HG02981 (cell line): ENCODE data around the gene CPED1.
"Not testable (repeated sequence)": the region's sequence is repeated elsewhere in the genome, so short reads cannot be mapped to it uniquely, and the experiment has no call there.

Experiments used
- ATAC-seq: cut with Tn5 transposase; IDR thresholded peaks from one replicate; pipeline ENCODE4 v1.9.1; 2021; ENCODE audit warnings: mild to moderate bottlenecking, moderate library complexity; ENCODE audit not compliant: unreplicated experiment

Gene CPED1

DNA sequence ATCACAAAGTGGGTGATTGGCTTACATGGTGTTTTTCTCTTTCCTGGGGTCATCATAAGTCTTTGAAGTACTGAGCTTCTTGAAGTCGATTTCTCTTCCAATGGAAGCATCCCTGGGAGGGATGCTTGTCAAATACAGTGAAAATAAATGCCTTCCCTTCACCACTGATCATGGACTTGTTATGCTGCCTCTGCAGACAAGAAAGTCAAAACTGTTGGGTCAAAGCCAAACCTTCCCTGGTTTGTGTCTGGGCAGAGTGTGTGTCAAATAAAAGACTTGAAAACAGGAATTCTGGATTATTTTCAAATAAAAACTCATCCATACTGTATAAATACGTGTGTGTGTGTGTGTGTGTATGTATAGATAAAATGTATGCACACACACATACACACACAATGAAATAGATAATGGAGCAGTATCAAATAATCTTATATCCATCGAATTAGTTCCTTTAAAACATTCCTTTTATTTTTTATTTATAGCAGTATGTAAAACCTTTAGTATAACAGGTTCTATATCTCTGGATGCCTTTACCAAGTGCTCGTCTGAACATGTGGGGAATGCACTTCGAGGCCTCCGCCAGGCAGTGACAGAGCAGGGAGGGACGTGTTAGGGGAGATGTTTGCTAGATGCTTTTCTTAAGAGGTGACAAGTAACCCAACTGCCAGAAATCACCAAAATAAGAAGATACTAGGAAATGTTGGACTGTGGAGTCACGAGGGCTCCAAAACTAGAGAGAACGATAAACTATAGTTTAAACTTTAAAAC lies 313.1 kb downstream of the CPED1 start:
- ATAC-seq, result no peak

DNA sequence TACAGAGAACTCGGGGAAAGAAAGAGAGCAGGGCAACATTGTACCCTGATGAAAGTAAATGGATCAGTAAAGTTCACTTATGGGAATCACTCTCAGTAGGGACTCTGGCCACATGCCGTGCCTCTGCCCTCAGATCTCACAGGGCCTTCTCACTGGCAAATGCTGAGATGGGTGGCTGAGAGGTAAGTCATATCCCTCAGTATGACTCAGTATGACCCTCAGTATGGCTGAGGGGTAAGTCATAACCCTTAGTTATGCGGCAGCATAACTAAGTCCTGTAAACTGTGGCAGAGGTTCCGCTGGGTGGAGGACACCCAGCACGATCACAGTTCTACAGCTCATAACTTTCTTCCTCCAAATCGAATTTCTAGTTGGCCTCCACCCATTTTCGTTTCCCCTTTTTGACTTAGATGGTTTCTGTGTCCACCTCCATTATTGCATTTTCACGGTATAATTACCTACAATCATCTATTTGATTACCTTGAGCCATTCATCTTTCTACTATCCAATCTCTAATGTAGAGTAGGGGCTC lies 313.8 kb downstream of the CPED1 start:
- ATAC-seq, result peak; percentile 91

GRCh38 chr7:121303422-121304101 lies 315.1 kb downstream of the CPED1 start:
- no peak for ATAC-seq

DNA sequence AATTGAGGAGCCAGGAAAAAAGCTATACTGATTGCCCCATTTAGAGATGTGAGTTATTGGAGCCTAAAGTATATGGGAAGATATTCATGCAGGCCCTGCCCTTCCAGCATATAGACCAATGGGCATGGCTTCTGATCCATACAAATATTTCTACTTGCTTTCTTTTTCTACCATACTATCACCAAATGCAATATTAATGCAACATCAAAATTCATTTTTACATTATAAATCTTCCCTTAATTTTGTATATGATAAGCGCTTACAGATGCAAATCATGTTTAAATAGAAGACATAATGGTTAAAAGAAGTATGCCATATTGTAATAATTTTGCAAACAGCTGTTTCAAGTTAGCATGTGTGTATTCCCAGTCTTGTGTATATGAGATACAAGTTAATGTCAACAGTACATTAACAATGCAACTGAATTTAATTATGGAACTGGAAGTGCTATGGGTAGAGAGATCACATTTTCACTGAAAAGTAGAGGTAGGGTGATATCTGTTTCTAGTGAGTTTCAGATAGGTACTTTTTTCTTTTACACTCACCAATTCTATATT lies 315.7 kb downstream of the CPED1 start:
- no peak for ATAC-seq

DNA sequence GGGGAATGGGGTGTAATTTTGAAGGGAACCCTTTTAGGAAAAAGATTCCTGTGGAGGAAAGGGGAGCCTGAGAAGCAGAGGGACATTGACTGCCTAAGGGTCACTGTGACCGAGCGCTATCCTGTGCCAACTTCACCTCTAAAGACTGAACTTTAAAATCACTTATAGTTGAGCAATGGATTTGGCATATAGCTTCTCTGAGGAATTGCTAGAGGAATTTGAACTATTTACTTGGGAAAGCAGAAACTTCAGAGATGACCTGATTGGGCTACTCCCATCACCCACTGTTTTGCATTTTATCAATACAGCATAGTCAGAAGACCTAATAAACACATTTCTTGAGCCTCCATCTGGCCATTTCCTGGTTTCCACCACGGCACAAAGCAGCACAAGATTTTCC lies 316.6 kb downstream of the CPED1 start:
- ATAC-seq, result no peak

GRCh38 chr7:121306565-121306964 lies 318.1 kb downstream of the CPED1 start:
- no peak for ATAC-seq

GRCh38 chr7:121307021-121307574 lies 318.6 kb downstream of the CPED1 start:
- no peak for ATAC-seq

GRCh38 chr7:121313220-121313792 lies 324.8 kb downstream of the CPED1 start:
- no peak for ATAC-seq

DNA sequence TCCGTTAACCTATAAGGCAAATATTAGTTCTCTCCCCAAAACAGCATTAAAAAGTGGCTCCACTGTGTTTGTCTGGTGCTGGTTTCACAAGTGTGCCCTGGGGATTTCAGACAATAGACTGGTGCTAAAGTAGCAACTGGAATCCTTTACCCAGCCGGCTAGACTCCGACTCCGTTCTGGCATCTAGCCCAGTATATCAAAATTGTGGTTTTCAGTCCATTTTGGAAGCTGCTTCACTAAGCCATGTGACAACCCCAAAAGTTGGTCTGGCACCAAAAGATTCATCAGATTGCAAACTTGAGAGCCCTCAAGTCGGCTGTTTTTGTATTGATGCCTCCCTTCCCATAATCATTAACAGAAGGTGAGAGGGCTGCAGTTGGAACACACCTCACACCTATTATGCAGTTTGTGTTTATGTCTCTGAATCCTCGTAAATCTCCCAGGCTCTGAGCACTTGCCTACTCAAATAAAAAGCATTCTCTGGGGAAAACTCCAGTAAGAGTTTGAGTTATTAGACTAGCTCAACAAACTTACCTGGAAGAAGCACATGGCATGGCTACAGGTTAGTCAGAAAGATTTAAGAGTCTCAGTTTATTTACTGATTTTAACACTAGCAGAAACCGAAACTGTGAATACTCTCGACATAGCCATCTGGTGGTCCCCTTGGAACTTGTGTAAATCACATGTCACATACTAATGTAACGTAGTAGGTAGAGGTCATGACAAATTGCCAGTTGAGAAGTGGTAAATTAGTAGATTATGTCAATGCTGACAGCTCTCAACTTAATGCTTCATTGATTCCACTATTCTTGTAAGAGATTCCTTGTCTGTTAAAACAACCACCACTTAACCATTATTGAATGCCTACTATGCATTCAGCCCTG lies 325.5 kb downstream of the CPED1 start:
- ATAC-seq, result peak; percentile 92

- ATAC-seq, result not testable (repeated sequence)
Observed at GRCh38 chr7:121315170-121315569, 326.7 kb downstream of the CPED1 start.

GRCh38 chr7:121322460-121322859 lies 333.9 kb downstream of the CPED1 start:
- no peak for ATAC-seq

- ATAC-seq, result no peak
Observed at GRCh38 chr7:121323515-121324302, 335.2 kb downstream of the CPED1 start.

DNA sequence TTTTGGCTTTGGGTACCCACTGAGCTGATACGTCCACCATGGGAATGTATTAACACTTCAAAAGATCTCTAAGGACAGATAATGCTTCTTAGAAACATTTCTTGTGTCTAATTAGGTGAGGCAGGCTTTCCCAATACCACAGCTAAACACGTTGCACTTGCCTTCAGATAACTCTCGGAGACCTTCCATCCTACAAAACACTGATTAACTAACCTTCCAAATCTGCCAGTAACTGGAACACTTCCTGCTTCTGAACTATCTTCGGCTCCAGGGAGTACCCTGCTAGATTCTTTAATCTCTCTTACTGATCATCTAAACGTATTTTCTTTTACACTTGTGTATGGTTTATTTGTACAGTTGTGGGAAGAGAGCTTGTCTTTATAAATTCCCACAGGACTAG lies 339.2 kb downstream of the CPED1 start:
- no peak for ATAC-seq

DNA sequence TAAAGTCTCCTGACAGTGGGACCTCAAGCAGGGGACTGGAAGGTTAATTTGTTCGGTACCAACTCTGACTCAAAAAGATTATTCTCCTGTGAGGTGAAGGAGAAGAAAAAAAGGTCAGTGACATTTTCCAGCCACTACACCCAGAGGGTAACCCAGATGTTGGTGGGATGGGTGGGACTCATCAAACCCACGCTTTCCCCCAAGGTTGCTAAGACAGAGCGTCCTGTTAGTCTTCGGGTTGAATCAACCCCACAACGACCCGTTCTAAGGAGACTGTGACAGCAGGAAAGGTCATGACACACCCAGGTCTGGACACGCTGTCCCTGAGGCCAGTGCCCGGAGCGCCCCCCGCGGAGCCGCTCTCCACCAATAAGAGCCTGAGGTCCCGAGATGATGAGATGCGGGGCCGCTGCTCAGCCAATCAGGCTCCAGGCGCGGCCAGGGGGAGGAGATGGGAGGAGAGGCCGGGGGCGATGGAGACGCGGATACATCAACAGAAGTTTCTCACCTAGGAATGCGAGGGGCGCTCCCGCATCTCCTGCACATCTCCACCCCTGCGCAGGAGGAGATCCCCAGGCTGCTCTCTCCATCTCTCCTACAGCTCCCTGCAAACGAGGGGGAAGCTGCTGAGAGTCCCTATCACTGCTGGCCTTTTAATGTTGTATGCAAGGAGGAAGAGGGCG lies 340.1 kb downstream of the CPED1 start, which contains the start of gene WNT16:
Gene WNT16 (plus strand): TSS at position 493 of the 683 bp plus-strand sequence. CDS start 293 bp downstream, outside the sequence.
- no peak for ATAC-seq

DNA sequence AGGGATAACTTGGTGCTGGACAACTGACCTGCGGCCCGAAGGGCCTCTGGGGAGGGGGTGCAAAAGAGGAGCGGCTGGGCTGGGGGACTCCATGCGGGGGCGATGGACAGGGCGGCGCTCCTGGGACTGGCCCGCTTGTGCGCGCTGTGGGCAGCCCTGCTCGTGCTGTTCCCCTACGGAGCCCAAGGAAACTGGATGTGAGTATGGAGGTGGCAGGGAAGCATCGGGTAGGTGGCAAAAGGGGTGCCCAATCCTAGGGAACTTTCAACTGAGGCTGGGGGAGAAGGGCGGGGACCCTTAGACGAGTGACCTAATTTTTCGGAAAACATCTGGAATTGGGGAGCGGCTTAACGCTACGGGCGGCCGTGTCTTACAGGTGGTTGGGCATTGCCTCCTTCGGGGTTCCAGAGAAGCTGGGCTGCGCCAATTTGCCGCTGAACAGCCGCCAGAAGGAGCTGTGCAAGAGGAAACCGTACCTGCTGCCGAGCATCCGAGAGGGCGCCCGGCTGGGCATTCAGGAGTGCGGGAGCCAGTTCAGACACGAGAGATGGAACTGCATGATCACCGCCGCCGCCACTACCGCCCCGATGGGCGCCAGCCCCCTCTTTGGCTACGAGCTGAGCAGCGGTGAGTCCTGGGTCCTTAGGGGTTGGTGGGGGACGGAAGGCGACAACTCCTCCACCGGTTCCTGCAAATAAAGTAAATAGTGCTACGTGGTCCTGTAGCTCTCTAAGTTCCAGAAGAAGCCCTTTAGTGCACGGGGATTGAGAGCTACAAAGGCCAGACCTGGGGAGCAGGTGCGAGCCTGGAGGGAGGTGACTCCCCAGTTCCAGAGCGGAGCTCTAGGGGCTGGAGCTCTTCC lies 340.9 kb downstream of the CPED1 start:
- peak; percentile 52 for ATAC-seq

GRCh38 chr7:121330053-121330833 lies 341.7 kb downstream of the CPED1 start:
- ATAC-seq, result peak; percentile 32

- no peak for ATAC-seq
Observed at GRCh38 chr7:121331048-121331447, 342.5 kb downstream of the CPED1 start.
